NB4 (cell line): ENCODE data around the gene FUCA2.

Experiments
- CTCF ChIP-seq: IDR thresholded peaks from one replicate; pipeline ENCODE4 v1.5.1; 2012; ENCODE audit warnings: low read depth, low read length
- MAX ChIP-seq: IDR thresholded peaks from 2 replicates; pipeline ENCODE4 v1.6.1; 2011; ENCODE audit warnings: low read depth, low read length
- MYC ChIP-seq: IDR thresholded peaks from 2 replicates; pipeline ENCODE4 v1.6.1; 2011; ENCODE audit warnings: low read depth, low read length
- POLR2A ChIP-seq: IDR thresholded peaks from 2 replicates; pipeline ENCODE4 v1.6.1; 2011; ENCODE audit warnings: mild to moderate bottlenecking; ENCODE audit not compliant: insufficient read length; ENCODE audit errors: extremely low read depth

GRCh38 chr6:143561105-143561704 lies 49.7 kb upstream of the FUCA2 start:
- TF ChIP-seq CTCF, result no peak
- no peak for TF ChIP-seq POLR2A
- TF ChIP-seq MAX, result no peak
- no peak for TF ChIP-seq MYC
